ENCODE results near the gene ZKSCAN5. TPM values are rescaled to one million over a fixed set of nuclear protein-coding genes. Genes with fewer than 3 reads are reported as not detected.

The ZKSCAN5 gene
- total and polyA plus RNA-seq, 2 experiments from 2014 or later: 6.2 to 10.6 TPM

DNA sequence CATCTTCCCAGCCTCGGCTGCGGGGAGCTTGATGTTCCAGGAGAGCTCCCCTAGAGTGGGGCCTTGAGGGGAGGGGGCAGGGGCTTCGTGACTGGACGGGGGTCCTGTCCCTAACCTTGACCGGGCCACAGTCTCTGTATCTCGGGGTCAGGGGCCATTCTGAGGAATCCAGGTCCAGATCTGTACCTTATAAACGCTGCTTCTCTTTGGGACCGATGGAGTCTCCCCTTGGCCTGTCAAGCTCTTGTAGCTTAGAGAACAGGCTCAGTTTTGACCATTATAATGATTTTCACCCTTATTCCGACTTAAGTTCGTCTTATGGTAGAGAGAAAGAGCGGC, 831 bp downstream of the ZKSCAN5 start:
- no peaks in the 10 kb centered on the region for H3K27me3 ChIP-seq
- H3K27ac ChIP-seq: peak overlapping the region; percentile 93
- H3K79me2 ChIP-seq: peaks cover 58% of the 10 kb centered on the region
- H3K9me2 ChIP-seq (replicated peaks; ENCODE audit: insufficient read depth): no peaks in the 10 kb centered on the region
- H3K9me3 ChIP-seq (ENCODE audit: low read depth): no peaks in the 10 kb centered on the region
- peak overlapping the region; percentile 84 for H3K4me3 ChIP-seq
- no peak for DNase-seq (ENCODE audit: low spot score)
- H3K4me2 ChIP-seq: peak overlapping the region; percentile 88
- peaks cover 3% of the 10 kb centered on the region for H4K20me1 ChIP-seq (ENCODE audit: insufficient read depth, poor library complexity, severe bottlenecking)
- H2AFZ ChIP-seq: peak overlapping the region; percentile 31
- H3K36me3 ChIP-seq (replicated peaks; ENCODE audit: insufficient read depth, low read depth): no peaks in the 10 kb centered on the region
- WGBS (ENCODE audit: low lambda C conversion rate, missing lambda C conversion rate): 3% methylated on average over 10 of the region's 11 CpGs
- peaks cover 9% of the 10 kb centered on the region for H3K4me1 ChIP-seq (ENCODE audit: insufficient read depth)
- TF ChIP-seq CTCF (IDR thresholded peaks at IDR 0.05; ENCODE audit: poor library complexity) (no peak), EZH2phosphoT487 (IDR thresholded peaks at IDR 0.05; ENCODE audit: low read depth, severe bottlenecking, unreplicated experiment) (no peak), EZH2 (IDR thresholded peaks at IDR 0.05; ENCODE audit: borderline replicate concordance) (no peak)

DNA sequence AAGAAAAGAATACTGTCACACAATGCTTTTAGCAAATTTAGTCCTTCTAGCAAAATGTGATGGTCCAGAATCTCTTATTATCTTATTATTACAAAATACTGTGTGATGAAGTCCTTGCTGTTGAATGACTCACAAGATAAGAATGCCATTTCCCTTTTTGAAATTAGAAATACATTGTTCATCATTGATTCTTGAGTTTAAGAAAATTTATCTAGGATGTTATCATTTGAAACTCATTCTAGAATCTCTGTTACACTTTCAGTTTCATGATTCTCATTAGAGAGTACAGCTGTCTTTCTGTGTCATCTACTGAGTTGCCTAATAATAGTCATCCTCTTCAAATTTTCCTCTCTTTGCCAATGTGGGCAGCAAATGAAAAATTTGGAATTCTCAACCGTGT, 9.6 kb downstream of the ZKSCAN5 start:
- Histone ChIP-seq H4K20me1 (ENCODE audit: insufficient read depth, poor library complexity, severe bottlenecking) (no peaks in the 10 kb centered on the region), H2AFZ (no peak overlapping the region), H3K4me3 (no peak overlapping the region), H3K4me1 (ENCODE audit: insufficient read depth) (no peaks in the 10 kb centered on the region), H3K9me3 (ENCODE audit: low read depth) (no peaks in the 10 kb centered on the region), H3K27me3 (no peaks in the 10 kb centered on the region), H3K36me3 (replicated peaks; ENCODE audit: insufficient read depth, low read depth) (no peaks in the 10 kb centered on the region), H3K27ac (no peak overlapping the region), H3K79me2 (peaks cover 25% of the 10 kb centered on the region), H3K4me2 (no peak overlapping the region), H3K9me2 (replicated peaks; ENCODE audit: insufficient read depth) (no peaks in the 10 kb centered on the region)
- TF ChIP-seq CTCF (IDR thresholded peaks at IDR 0.05; ENCODE audit: poor library complexity): no peak
- no peak for TF ChIP-seq EZH2phosphoT487 (IDR thresholded peaks at IDR 0.05; ENCODE audit: low read depth, severe bottlenecking, unreplicated experiment)
- TF ChIP-seq EZH2 (IDR thresholded peaks at IDR 0.05; ENCODE audit: borderline replicate concordance): no peak
- DNase-seq (ENCODE audit: low spot score): no peak
- WGBS (ENCODE audit: low lambda C conversion rate, missing lambda C conversion rate): 96% methylated on average over 1 of the region's 1 CpG

DNA sequence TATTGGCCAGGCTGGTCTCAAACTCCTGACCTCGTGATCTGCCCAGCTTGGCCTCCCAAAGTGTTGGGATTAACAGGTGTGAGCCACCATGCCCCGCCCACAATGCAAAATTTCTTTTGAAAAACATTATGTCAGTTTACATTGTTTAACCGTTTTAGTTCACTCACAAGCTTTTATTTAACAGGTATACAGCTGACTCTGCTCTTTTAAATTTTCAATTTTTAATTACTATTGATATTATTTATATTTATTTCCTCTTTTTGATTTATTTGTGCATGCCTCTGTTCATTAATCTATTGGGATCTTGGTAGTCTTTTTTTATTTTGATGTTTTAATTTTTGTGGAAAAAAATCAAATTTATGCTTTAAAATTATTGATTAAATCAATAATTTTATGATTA, 16.9 kb downstream of the ZKSCAN5 start:
- no peaks in the 10 kb centered on the region for H3K9me3 ChIP-seq (ENCODE audit: low read depth)
- H3K4me3 ChIP-seq: no peak overlapping the region
- WGBS (ENCODE audit: low lambda C conversion rate, missing lambda C conversion rate): 97% methylated on average over 3 of the region's 3 CpGs
- no peak for TF ChIP-seq EZH2 (IDR thresholded peaks at IDR 0.05; ENCODE audit: borderline replicate concordance)
- no peaks in the 10 kb centered on the region for H3K27me3 ChIP-seq
- no peaks in the 10 kb centered on the region for H4K20me1 ChIP-seq (ENCODE audit: insufficient read depth, poor library complexity, severe bottlenecking)
- H2AFZ ChIP-seq: no peak overlapping the region
- no peaks in the 10 kb centered on the region for H3K79me2 ChIP-seq
- no peak overlapping the region for H3K27ac ChIP-seq
- no peak for DNase-seq (ENCODE audit: low spot score)
- no peak overlapping the region for H3K4me2 ChIP-seq
- H3K4me1 ChIP-seq (ENCODE audit: insufficient read depth): no peaks in the 10 kb centered on the region
- no peaks in the 10 kb centered on the region for H3K36me3 ChIP-seq (replicated peaks; ENCODE audit: insufficient read depth, low read depth)
- no peaks in the 10 kb centered on the region for H3K9me2 ChIP-seq (replicated peaks; ENCODE audit: insufficient read depth)

DNA sequence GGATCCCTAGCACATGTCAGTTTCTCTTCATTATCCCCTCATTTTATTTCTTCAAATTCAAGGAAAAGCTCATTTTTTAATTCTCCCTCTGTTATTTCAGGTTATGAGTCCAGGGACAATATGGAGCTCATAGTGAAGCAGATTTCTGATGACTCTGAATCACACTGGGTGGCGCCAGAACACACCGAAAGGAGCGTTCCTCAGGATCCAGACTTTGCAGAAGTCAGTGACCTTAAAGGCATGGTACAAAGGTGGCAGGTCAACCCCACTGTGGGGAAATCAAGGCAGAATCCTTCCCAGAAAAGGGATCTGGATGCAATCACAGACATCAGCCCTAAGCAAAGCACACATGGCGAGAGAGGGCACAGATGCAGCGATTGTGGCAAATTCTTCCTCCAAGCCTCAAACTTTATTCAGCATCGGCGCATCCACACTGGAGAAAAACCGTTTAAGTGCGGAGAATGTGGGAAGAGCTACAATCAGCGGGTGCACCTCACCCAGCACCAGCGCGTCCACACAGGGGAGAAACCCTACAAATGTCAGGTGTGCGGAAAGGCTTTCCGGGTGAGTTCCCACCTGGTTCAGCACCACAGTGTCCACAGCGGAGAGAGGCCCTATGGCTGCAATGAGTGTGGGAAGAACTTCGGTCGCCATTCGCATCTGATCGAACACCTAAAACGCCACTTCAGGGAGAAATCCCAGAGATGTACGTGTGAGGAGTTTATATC, 21.4 kb downstream of the ZKSCAN5 start:
- Histone ChIP-seq H3K36me3 (replicated peaks; ENCODE audit: insufficient read depth, low read depth) (peaks cover 5% of the 10 kb centered on the region), H3K79me2 (no peaks in the 10 kb centered on the region), H3K9me2 (replicated peaks; ENCODE audit: insufficient read depth) (no peaks in the 10 kb centered on the region), H3K9me3 (ENCODE audit: low read depth) (peaks cover 9% of the 10 kb centered on the region), H3K27ac (no peak overlapping the region), H3K4me3 (no peak overlapping the region), H4K20me1 (ENCODE audit: insufficient read depth, poor library complexity, severe bottlenecking) (no peaks in the 10 kb centered on the region), H3K4me2 (no peak overlapping the region), H3K27me3 (no peaks in the 10 kb centered on the region), H3K4me1 (ENCODE audit: insufficient read depth) (no peaks in the 10 kb centered on the region), H2AFZ (no peak overlapping the region)
- TF ChIP-seq CTCF (IDR thresholded peaks at IDR 0.05; ENCODE audit: poor library complexity) (peak; percentile 30), EZH2 (IDR thresholded peaks at IDR 0.05; ENCODE audit: borderline replicate concordance) (no peak)
- DNase-seq (ENCODE audit: low spot score): no peak
- 97% methylated on average over 21 of the region's 21 CpGs for WGBS (ENCODE audit: low lambda C conversion rate, missing lambda C conversion rate)

Data from hepatocyte (in vitro differentiated cells).